Kidney (tissue), 14 donors: ENCODE data around the gene FMN2. TPM values are rescaled to one million over a fixed set of nuclear protein-coding genes. Genes with fewer than 3 reads are reported as not detected.

Experiments used
- DNase-seq, 5 donors: peaks; one replicate each; pipeline ENCODE4 v3.0.0-alpha.2; 2013 to 2020
- FAIRE-seq: peaks from 2 replicates; lab custom pipeline; 2012; peaks lifted over from hg19 to GRCh38; lab: Jason Lieb, UNC
- H3K27ac ChIP-seq, 2 donors: one replicate each; pipeline ENCODE4 v1.7.0; 2013; ENCODE audit warnings: low read depth in 2 of 2, low read length in 2 of 2, inconsistent platforms in 1 of 2
- H3K27me3 ChIP-seq: one replicate; pipeline ENCODE4 v1.7.1; 2013; ENCODE audit warnings: low read length, inconsistent platforms; ENCODE audit not compliant: control insufficient read depth, insufficient read depth
- H3K36me3 ChIP-seq, 3 donors: one replicate each; pipeline versions ENCODE4 v1.7.0 to v1.7.1; 2013; ENCODE audit warnings: low read length in 3 of 3, control low read depth in 1 of 3, inconsistent platforms in 1 of 3; ENCODE audit not compliant: insufficient read depth in 3 of 3, control insufficient read depth in 2 of 3
- H3K4me1 ChIP-seq, 3 donors: one replicate each; pipeline versions ENCODE4 v1.7.0 to v1.7.1; 2013; ENCODE audit warnings: low read length in 3 of 3, inconsistent platforms in 1 of 3, low read depth in 1 of 3; ENCODE audit not compliant: control insufficient read depth in 2 of 3, insufficient read depth in 2 of 3
- H3K4me3 ChIP-seq, 3 donors: one replicate each; pipeline versions ENCODE4 v1.7.0 to v1.8.1; 2013; ENCODE audit warnings: low read length in 3 of 3, control low read depth in 1 of 3, inconsistent platforms in 1 of 3
- H3K9ac ChIP-seq, 3 donors: one replicate each; pipeline versions ENCODE4 v1.7.0 to v1.7.1; 2013; ENCODE audit warnings: low read length in 3 of 3, control low read depth in 1 of 3, inconsistent platforms in 1 of 3
- H3K9me3 ChIP-seq, 3 donors: one replicate each; pipeline versions ENCODE4 v1.7.0 to v1.7.1; 2013; ENCODE audit warnings: low read length in 3 of 3, control low read depth in 1 of 3, inconsistent platforms in 1 of 3; ENCODE audit not compliant: control insufficient read depth in 2 of 3, insufficient read depth in 1 of 3
- CTCF ChIP-seq: IDR thresholded peaks from 3 replicates; pipeline ENCODE4 v1.5.1; 2012; ENCODE audit warnings: mild to moderate bottlenecking, moderate library complexity, borderline replicate concordance; ENCODE audit not compliant: insufficient read depth; ENCODE audit errors: extremely low read depth
- intact Hi-C: fragments of 100-400 bp; cut with DNase I; formaldehyde crosslinking; loops from one replicate; pipeline ENCODE4 v1.11.1; 2022
- polyA plus RNA-seq: library from polyadenylated mRNA; stranded (reverse); fragments of 350-450 nt; fragmentation: Illumina TruSeq; extraction: RNeasy Lipid Tissue Mini Kit (QIAGEN cat#74804); gene quantifications from one replicate; pipeline ENCODE4 v1.2.3, GENCODE V29; 2014; ENCODE audit warnings: low read depth, low replicate concordance; ENCODE audit not compliant: insufficient read depth
- total RNA-seq: library from RNA; stranded (reverse); fragmentation: NEBNext Ultra II Directional; extraction: Animal tissue kit (Norgen Biotek cat#: 25700); gene quantifications from one replicate; pipeline ENCODE4 v1.2.1, GENCODE V29; 2021
- donor health status: control.
- donor health status: control.
- donor health status: control.
- donor health status: control.
- donor health status: control.
- donor health status: DM: yes; HTN: yes; CAD: no.
- donor health status: Normal renal cell carcinoma (clear cell type).

Gene FMN2
- total and polyA plus RNA-seq, 2 donors from 2014 or later = 0.06 to 3.4 TPM

GRCh38 chr1:240455228-240455821, 363.6 kb downstream of the FMN2 start:
- Histone ChIP-seq H3K4me1 (no peaks in the 10 kb centered on the region), H3K27me3 (no peaks in the 10 kb centered on the region), H3K9ac (no peak overlapping the region), H3K36me3 (no peaks in the 10 kb centered on the region), H3K27ac (no peak overlapping the region), H3K9me3 (no peaks in the 10 kb centered on the region), H3K4me3 (no peak overlapping the region)
- DNase-seq (no peak), FAIRE-seq (no peak)
- no peak for TF ChIP-seq CTCF
- intact Hi-C loops = no loop called here

- Histone ChIP-seq H3K36me3 (no peaks in the 10 kb centered on the region), H3K27me3 (no peaks in the 10 kb centered on the region), H3K4me1 (no peaks in the 10 kb centered on the region), H3K4me3 (no peak overlapping the region), H3K9ac (no peak overlapping the region), H3K9me3 (no peaks in the 10 kb centered on the region), H3K27ac (no peak overlapping the region)
- FAIRE-seq = no peak
- TF ChIP-seq CTCF = no peak
- DNase-seq = no peak
- intact Hi-C loops = no loop called here
These were observed 365.5 kb downstream of the FMN2 start for GRCh38 chr1:240457203-240457602.

GRCh38 chr1:240462277-240462676, 370.6 kb downstream of the FMN2 start:
- H3K27ac ChIP-seq = no peak overlapping the region
- H3K4me1 ChIP-seq = no peaks in the 10 kb centered on the region
- H3K9me3 ChIP-seq = no peaks in the 10 kb centered on the region
- H3K36me3 ChIP-seq = no peaks in the 10 kb centered on the region
- H3K4me3 ChIP-seq = no peak overlapping the region
- no peak overlapping the region for H3K9ac ChIP-seq
- DNase-seq (no peak), FAIRE-seq (no peak)
- H3K27me3 ChIP-seq = no peaks in the 10 kb centered on the region
- intact Hi-C loops = no loop called here
- TF ChIP-seq CTCF = no peak
